Adrenal gland (tissue), 12 donors: Measurements from ENCODE around the gene RAB29. TPM values are rescaled to one million over a fixed set of nuclear protein-coding genes. Genes with fewer than 3 reads are reported as not detected.

Experiments used
- DNase-seq, 7 donors: peaks; one replicate each; pipeline ENCODE4 v3.0.0-alpha.2; 2019 to 2020
- H3K27ac ChIP-seq, 5 donors: fragments of 200-600 bp; sonication (generic) in 4 of 5; 1 replicate in 3 of 5; 2 replicates in 2 of 5; pipeline versions ENCODE4 v1.5.1 to v1.8.0; 2016 to 2020; ENCODE audit warnings: mild to moderate bottlenecking in 1 of 5
- H3K27me3 ChIP-seq: fragments of 200-600 bp; 2 replicates; pipeline ENCODE4 v1.8.0; 2021
- H3K36me3 ChIP-seq, 2 donors: fragments of 200-600 bp; replicated peaks in 1 of 2; 1 replicate in 1 of 2; 2 replicates in 1 of 2; pipeline versions ENCODE4 v1.5.1 to v1.8.0; 2018 to 2022
- H3K4me1 ChIP-seq, 2 donors: fragments of 200-600 bp; replicated peaks in 1 of 2; 1 replicate in 1 of 2; 2 replicates in 1 of 2; pipeline versions ENCODE4 v1.5.1 to v1.8.0; 2018 to 2021
- H3K4me3 ChIP-seq, 4 donors: fragments of 200-600 bp; sonication (generic) in 3 of 4; one replicate each; pipeline ENCODE4 v1.5.1; 2016 to 2018
- H3K9me3 ChIP-seq, 3 donors: fragments of 200-600 bp; sonication (generic) in 1 of 3; replicated peaks in 1 of 3; 1 replicate in 2 of 3; 2 replicates in 1 of 3; pipeline versions ENCODE4 v1.5.1 to v1.8.0; 2016 to 2021
- POLR2A ChIP-seq, 2 donors: fragments of 450-650 bp; IDR thresholded peaks; one replicate each; pipeline ENCODE4 v1.6.1; 2017; ENCODE audit warnings: antibody characterized with exemption in 2 of 2, mild to moderate bottlenecking in 2 of 2, moderate library complexity in 1 of 2
- WGBS, 4 donors: extraction: QIAGEN DNeasy Blood & Tissue Kit in 2 of 4; methylation state at CpG; one replicate each; pipeline versions ENCODE4 v1.1.5 to v1.1.7; 2013 to 2017; 5-methylcytosine and 5-hydroxymethylcytosine counted together
- intact Hi-C, 2 donors: fragments of 100-400 bp; cut with DNase I; formaldehyde crosslinking; loops; one replicate each; pipeline versions ENCODE4 v1.14.1 to v1.15.0; 2022 to 2023
- polyA plus RNA-seq, 3 donors: library from polyadenylated mRNA; stranded (reverse); fragments of 200-250 nt in 2 of 3; fragments of 350-450 nt in 1 of 3; fragmentation: Illumina TruSeq in 1 of 3; extraction: RNeasy Lipid Tissue Mini Kit (QIAGEN cat#74804) in 1 of 3; gene quantifications; one replicate each; pipeline ENCODE4 v1.2.3, GENCODE V29; 2013 to 2014
- total RNA-seq, 9 donors: library from RNA; depleted of rRNA in 4 of 9; stranded (reverse); fragments of >200 nt in 4 of 9; fragments of 120-200 nt in 1 of 9; fragmentation: NEBNext Ultra II Directional in 1 of 9; extraction: Animal tissue kit (Norgen Biotek cat#: 25700) in 1 of 9; gene quantifications; one replicate each; pipeline versions ENCODE4 v1.1.0 to v1.2.4, GENCODE V29; 2013 to 2023
- TF ChIP-seq, protein P1 (sequence below), 6 experiments: fragments of 450-650 bp in 4 of 6; fragments of 200-600 bp in 2 of 6; sonication (generic) in 1 of 6; IDR thresholded peaks; 1 replicate in 5 of 6; 2 replicates in 1 of 6; pipeline versions ENCODE4 v1.5.1 to v1.8.0; 2016 to 2021; ENCODE audit warnings: antibody characterized with exemption in 6 of 6, mild to moderate bottlenecking in 2 of 6, moderate library complexity in 1 of 6
- donor health status: healthy with polysubstance abuse.
- donor health status: Bipolar disorder and iron deficiency.
- donor health status: DM: yes; HTN: yes; CAD: no.
- donor health status: DM: no; HTN: no; CAD: no.
- donor health status: DM: no; HTN: no; CAD: no.
- donor health status: DM: yes; HTN: yes; CAD: no.

Gene RAB29
- total and polyA plus RNA-seq, 12 donors = 4.2 to 52.2 (median 24.7) TPM

GRCh38 chr1:205812271-205812877 lies 37.1 kb upstream of the RAB29 start:
- peak in 3 of 7 donors; percentile 21 to 41 (median 30) for DNase-seq
- peak overlapping the region; percentile 52 to 91 (median 79) for H3K27ac ChIP-seq
- peaks cover 0 to 9% of the 10 kb centered on the region in 2 donors for H3K36me3 ChIP-seq
- no peaks in the 10 kb centered on the region for H3K9me3 ChIP-seq
- intact Hi-C loops = no loop called here
- H3K4me1 ChIP-seq = peaks cover 23 to 50% of the 10 kb centered on the region in 2 donors
- 0 to 2% (median 1%) methylated on average over 2 to 16 of the region's 16 CpGs for WGBS, 4 donors
- peak overlapping the region; percentile 61 to 93 (median 84) for H3K4me3 ChIP-seq
- TF ChIP-seq, protein P1, sequence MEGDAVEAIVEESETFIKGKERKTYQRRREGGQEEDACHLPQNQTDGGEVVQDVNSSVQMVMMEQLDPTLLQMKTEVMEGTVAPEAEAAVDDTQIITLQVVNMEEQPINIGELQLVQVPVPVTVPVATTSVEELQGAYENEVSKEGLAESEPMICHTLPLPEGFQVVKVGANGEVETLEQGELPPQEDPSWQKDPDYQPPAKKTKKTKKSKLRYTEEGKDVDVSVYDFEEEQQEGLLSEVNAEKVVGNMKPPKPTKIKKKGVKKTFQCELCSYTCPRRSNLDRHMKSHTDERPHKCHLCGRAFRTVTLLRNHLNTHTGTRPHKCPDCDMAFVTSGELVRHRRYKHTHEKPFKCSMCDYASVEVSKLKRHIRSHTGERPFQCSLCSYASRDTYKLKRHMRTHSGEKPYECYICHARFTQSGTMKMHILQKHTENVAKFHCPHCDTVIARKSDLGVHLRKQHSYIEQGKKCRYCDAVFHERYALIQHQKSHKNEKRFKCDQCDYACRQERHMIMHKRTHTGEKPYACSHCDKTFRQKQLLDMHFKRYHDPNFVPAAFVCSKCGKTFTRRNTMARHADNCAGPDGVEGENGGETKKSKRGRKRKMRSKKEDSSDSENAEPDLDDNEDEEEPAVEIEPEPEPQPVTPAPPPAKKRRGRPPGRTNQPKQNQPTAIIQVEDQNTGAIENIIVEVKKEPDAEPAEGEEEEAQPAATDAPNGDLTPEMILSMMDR (IDR thresholded peaks at IDR 0.05) = no peak
- no peak for TF ChIP-seq POLR2A (IDR thresholded peaks at IDR 0.05)
- H3K27me3 ChIP-seq = no peaks in the 10 kb centered on the region

DNA sequence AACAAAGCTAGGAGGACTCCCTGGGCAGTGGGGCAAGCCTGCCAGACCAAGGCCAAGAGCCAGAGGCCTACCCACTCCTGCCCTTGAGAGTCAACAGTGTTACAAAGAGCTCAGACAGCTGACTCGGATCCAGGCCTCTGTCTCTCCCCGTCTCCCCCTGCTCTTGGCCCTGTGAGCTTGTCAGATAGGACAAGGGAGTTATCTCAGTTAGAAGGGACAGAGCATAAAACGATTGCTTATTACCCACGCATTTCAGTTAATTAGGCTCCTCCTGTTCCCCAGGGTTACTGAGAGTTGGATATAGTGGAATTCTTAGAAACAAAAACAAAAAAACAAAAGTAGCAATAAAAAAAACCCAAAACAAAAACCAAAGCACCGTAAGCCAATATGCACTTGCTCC lies 36.4 kb upstream of the RAB29 start:
- peak overlapping the region in 4 of 5 donors; percentile 52 to 91 (median 84) for H3K27ac ChIP-seq
- TF ChIP-seq, protein P1 (IDR thresholded peaks at IDR 0.05) = no peak
- peak in 1 of 2 donors; percentile 61 for TF ChIP-seq POLR2A (IDR thresholded peaks at IDR 0.05)
- H3K27me3 ChIP-seq = no peaks in the 10 kb centered on the region
- peaks cover 0 to 9% of the 10 kb centered on the region in 2 donors for H3K36me3 ChIP-seq
- peak overlapping the region in 1 of 4 donors; percentile 91 for H3K4me3 ChIP-seq
- H3K9me3 ChIP-seq = no peaks in the 10 kb centered on the region
- peaks cover 23 to 53% of the 10 kb centered on the region in 2 donors for H3K4me1 ChIP-seq
- WGBS, 4 donors = 11 to 28% (median 20%) methylated on average over 5 of the region's 5 CpGs
- intact Hi-C loops = no loop called here
- DNase-seq = peak; percentile 54 to 88 (median 78)

GRCh38 chr1:205810448-205811157 lies 35.3 kb upstream of the RAB29 start:
- intact Hi-C loops = no loop called here
- Histone ChIP-seq H3K4me1 (peaks cover 23 to 62% of the 10 kb centered on the region in 2 donors), H3K9me3 (no peaks in the 10 kb centered on the region), H3K27me3 (no peaks in the 10 kb centered on the region), H3K27ac (no peak overlapping the region), H3K4me3 (peak overlapping the region in 1 of 4 donors; percentile 91), H3K36me3 (peaks cover 0 to 9% of the 10 kb centered on the region in 2 donors)
- DNase-seq = no peak
- no peak for TF ChIP-seq POLR2A (IDR thresholded peaks at IDR 0.05)
- 90 to 95% (median 93%) methylated on average over 12 of the region's 12 CpGs for WGBS, 4 donors

DNA sequence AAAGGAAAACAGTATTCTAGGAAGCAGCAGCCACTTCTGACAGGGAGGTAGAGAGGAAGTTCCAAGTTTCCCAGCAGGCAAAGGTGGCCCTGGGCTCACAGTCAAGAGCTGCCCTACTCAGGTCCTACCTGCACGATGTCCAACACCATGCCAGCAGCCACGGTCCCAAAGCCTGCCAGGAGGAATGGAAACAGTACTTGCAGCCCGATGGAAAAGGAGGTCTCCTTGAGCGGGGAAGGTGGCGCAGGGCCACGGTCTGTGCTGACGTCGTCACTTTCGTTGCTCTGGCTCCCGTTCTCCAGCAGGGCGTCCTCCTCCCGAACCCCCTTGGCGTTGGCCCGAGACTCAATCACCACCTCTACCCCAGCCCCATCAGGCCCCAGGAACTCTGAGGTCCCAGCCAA lies 34.7 kb upstream of the RAB29 start:
- Histone ChIP-seq H3K4me3 (no peak overlapping the region), H3K27me3 (no peaks in the 10 kb centered on the region), H3K27ac (no peak overlapping the region), H3K9me3 (no peaks in the 10 kb centered on the region), H3K36me3 (peaks cover 0 to 9% of the 10 kb centered on the region in 2 donors), H3K4me1 (peaks cover 23 to 62% of the 10 kb centered on the region in 2 donors)
- intact Hi-C loops = no loop called here
- no peak for DNase-seq
- TF ChIP-seq, protein P1 (IDR thresholded peaks at IDR 0.05) = no peak
- TF ChIP-seq POLR2A (IDR thresholded peaks at IDR 0.05) = no peak
- WGBS, 4 donors = 81 to 97% (median 86%) methylated on average over 5 to 14 of the region's 14 CpGs
